Left forelimb (tissue), 1 donor: ENCODE results near the gene SLC38A4.

Experiments used
- DNase-seq: peaks from one replicate; pipeline ENCODE4 v3.0.0-alpha.2; 2018; ENCODE audit warnings: low spot score

SLC38A4 gene

DNA sequence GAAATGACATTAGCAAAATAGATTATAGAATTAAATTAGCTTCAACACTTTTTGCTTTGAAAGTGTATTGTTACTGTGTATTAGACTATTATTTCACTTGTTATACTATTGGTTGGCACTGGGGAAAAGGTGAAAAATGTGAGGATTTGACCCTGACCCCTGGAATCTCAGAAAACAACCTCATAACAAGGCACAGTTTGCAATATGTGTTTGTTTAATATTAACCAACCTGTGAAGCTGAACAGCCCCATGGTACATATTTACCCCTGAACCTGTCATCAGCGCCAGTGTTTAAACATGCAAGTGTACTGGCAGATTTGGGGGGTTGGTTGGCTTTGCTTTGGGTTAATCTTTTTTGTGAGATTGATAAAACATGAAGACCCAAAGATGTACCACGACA is 11.7 kb downstream of the SLC38A4 start:
- DNase-seq = no peak

GRCh38 chr12:46811185-46811584 is 14.6 kb downstream of the SLC38A4 start:
- no peak for DNase-seq

DNA sequence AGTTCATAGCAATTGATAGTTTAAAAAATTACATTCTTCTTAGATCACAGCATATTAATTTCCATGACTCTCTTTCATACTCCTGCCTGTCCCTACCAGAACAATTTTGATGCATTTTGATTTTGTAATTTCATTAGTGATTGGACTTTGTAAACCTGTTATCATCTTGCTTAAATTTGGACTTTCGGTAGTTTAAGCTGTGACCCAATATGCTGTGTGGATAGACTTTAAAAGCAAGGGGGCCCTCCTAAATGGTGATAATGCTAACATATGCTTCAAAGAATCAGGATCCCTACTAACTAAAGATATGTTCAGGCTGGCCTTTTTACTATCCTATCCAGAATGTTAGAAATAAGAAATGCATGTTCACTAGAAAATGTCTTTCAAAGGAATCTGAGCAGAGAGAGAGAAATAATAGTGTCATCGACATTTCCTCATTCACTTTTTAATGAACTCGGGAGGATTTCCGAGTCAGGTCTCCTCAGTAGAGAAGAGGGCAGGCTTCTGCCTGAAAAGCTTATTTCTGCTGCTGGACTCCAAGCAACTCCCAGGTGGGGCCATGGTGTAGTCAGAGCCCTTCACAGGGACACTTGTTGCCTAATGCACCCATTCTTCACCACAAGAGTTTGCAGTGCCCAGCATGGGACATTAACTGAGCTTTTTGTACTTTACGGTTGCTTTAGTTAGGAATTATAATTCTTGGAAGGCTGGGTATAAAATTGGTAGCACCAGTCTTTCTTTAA is 16.7 kb downstream of the SLC38A4 start:
- no peak for DNase-seq

DNA sequence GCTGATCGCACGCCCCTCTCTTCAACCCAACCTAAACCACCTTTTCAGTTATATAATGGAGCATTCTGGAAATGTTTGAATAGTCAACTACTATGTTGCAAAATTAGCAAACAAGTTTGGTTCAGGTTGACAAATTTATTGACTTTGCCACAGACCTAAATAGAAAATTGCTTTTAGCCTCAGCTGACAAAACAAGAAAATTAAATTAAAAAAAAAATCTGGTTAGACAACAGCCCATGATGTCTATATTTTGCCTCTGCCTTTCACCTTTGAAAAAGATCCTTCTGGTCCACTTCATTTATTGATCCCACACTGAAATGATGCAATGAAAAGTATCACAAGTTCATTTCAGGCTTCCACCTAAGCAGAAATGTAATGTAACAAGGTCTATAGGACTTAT is 17.5 kb downstream of the SLC38A4 start:
- DNase-seq = no peak

DNA sequence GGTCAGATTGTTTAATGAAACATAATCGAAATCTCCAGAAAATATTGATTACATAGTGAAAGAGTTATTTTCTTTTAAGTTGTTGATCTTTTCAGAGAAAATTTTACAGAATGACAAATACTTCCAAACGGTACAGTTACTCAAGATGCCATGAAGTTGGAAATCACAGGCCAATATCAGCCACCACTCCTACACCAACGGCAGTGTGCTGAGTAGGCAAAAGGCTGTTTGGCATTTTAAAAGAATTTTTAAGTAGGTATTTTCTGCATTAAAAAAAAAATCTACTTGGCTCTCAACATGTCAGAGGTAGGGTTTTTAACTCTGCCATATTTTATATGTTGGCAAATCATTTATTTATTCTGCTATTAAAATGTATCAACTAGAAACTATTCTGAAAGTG is 21.7 kb downstream of the SLC38A4 start:
- DNase-seq = no peak

DNA sequence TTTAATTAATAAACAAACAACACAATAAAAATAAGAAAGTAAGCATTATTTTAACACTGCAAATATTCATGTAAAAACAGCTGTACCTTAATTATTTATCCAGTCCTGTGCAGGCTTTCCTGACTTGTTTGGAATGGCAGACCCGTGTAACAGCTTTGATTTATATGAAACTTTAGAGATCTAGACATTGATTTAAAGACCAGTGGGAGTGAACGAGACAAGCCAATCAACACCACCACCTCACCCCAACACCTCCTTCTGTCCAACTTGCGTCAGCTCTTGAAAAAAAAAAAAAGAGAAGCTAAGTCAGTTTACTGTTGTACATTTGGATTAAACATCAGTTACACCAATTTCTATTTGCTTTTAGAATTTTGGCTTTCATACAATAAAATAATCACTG is 22.3 kb downstream of the SLC38A4 start:
- no peak for DNase-seq

GRCh38 chr12:46801293-46801692 is 24.5 kb downstream of the SLC38A4 start:
- DNase-seq = no peak

DNA sequence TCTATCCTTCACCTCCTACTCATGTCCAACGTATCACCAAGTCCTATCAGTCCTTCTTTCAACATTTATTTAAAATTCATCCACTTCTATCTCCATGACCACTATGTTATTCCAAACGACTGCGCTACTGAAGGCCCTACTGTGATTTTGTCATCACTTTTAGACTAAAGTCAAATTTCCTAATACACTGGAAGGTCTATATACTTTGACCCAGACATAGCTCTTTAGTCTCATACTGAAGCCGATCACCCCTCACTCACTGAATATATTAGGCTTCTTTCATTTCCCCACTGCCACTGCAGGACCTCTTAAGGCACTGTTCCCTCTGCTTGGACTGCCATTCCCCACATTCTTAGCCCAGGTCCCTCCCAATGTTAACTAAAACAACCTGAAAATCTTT is 25.6 kb downstream of the SLC38A4 start:
- no peak for DNase-seq

DNA sequence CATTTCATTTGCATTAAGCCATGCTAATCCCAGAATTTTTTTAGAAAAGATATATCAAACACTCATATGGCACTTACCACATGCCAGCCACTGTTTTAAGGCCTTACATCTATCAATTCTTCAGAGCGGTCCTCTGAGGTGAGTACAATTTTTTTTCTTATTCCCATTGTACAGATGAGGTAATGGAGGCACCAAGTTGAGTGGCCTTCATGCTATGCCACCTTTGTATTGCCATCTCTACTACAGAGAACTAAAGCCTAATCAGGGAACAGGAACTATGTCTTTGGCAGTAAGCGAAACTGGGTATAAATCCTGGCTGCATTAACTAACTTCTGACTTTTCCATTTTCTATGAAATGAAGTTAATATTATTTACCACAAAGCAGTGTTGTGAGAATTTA is 27.1 kb downstream of the SLC38A4 start:
- DNase-seq = no peak

GRCh38 chr12:46798056-46798455 is 27.7 kb downstream of the SLC38A4 start:
- no peak for DNase-seq

DNA sequence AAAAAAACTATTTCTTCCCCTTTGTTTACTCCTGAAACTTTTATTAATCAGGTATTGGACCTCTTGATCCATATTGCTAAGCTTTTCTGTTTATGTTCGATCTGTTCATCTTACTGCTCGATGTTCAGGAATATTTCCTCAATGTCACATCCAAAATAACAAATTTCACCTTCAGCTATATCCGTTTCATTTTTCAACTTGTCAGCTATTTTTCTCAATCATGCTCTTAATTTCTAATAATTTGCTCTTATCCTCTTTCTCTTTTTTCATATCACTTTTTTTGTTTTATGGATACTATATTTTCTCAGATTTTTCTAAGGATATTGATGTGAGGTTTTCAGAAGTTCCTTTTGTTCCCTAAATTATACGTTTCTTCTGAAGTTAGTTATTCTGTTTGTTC is 29.8 kb downstream of the SLC38A4 start:
- DNase-seq = no peak

- no peak for DNase-seq
Observed at GRCh38 chr12:46794593-46795190, 31.1 kb downstream of the SLC38A4 start.

DNA sequence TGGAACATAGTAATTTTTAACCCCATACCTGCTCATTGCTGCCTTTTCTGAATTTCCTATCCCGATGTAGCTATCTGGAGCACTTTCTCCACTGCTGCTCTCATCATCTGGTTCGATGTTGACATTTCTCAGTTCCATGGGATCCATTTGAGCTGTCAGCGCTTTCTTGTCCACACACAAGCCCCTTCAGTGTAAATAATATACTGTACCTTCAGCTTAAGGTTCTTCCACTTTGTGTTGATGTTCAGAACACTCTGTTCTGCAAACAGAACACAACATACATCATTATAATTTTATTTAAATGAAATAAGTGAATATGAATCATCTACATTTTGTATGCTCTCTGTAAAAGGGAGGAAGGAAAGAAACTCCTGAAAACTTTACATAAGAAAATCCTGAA is 32.9 kb downstream of the SLC38A4 start:
- DNase-seq = no peak

GRCh38 chr12:46790066-46790465 is 35.7 kb downstream of the SLC38A4 start:
- no peak for DNase-seq

- DNase-seq = no peak
Observed at GRCh38 chr12:46788072-46788887, 37.5 kb downstream of the SLC38A4 start.

DNA sequence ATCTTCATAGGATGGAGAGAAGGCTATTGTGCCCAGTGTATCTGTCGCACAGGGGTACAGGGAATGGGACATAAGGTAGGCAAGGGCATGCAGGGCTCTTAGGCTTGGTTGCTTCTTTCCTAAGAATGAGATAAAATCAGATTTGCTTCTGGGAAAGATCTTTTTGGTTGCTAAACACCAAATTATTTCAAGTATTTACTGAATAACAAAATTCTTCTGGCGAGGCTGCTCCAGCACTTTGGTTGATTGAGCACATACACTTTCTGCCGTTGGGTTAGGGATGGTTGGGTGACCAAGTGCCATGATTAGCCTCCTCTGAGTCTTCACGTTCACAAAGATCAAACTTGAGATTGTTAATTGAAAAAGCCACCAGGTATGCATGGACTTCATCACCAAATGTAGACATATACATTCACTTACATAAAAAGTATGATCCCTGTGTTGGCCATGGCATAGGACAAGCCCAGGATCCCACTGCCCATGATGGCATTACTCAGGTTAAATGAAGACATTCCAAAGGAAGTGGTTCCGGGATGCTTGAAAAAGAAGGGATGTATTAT is 38.2 kb downstream of the SLC38A4 start:
- no peak for DNase-seq

DNA sequence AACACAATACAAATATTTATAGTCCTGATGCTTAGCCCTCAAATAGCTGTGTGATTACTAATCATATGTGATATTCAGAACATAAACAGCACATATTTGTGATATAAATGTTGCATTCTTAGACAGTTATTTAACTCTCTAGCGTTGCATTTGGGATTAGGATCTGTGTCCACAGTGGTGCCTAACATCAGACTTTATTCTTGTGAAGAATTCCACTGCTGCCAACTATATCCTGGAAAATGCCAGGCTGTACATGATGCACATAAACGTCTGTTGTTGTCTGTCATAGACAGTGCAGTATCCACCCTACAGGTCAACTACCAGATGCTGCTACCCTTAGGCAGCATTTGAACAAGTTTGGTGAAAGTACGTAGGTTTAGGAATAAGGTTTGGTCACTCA is 39.0 kb downstream of the SLC38A4 start:
- no peak for DNase-seq

DNA sequence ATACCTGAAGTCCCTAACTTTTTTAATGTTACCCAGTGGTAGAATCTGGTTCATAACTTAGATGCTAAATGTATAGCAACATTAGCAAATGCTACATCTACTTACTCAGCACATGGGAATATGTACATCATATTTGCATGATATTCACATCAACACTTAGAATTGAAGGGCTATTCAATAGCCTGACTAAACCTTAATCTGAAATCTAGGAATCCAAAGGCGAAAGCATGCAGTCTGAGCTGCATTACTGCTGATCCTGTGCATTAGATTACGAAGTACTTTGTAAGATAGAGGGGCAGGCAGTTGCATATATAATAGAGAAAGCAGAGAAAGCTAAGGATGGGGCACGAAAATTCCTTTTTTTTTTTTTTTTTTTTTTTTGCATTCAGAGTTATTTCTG is 40.4 kb downstream of the SLC38A4 start:
- DNase-seq = no peak

DNA sequence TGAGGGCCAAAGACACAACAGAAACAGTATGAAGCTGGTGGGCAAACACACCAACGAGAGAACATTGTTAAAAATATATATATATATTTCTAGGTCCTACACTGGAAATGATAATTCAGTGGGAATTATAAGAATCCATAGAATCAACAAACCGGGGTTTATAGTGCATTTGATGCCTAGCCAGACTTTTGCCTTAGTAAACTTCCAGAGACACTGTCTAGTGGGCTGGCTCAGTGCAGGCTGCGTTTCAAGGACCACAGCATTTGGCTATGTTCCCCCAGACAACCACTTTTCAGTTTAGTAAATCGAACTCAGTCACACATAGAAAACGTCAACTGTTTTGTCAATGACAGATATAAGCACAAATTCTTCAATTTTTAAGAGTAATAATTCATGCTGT is 41.9 kb downstream of the SLC38A4 start:
- no peak for DNase-seq

- DNase-seq = no peak
Observed at GRCh38 chr12:46779879-46780278, 45.9 kb downstream of the SLC38A4 start.

DNA sequence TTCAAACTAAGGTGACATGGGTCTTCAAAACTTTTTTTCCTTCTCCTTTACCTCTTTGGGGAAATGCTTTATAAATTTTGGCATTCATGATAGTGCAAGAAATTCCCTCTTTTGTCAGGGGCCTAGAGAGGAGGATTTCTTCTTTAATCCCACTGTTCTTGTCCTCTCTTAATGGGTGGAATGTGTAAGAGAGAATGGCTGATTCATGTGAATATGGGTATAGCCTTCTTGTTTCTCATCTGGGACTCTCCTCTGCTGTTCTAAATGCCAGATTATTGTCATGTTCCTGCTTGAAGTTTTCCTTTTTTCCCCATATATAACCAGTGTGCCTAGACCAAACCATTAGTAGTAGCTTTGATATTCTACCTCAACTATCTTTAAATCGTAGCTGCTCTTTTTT is 46.7 kb downstream of the SLC38A4 start:
- DNase-seq = no peak

DNA sequence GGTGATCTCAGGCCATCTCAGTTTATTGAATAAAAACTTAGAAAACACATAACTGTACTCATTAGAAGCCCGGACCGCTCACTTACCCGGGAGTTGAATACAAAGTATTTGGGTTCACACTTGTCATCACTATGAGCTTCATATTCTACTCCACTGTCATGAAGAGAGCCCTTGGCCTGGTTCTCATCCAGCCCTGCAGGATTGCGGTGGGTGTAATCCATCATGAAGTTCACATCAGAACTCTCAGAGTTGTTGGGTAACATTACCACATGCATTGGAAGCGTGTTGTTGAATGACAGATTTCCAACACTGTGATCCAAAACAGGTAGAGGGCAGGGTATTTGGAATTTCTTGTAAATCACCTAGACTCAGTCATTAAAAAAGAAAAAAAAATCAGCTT is 47.4 kb downstream of the SLC38A4 start:
- DNase-seq = no peak

GRCh38 chr12:46777587-46777986 is 48.2 kb downstream of the SLC38A4 start:
- DNase-seq = no peak
